ENCODE measurements around the gene NPIPA2. TPM values are rescaled to one million over a fixed set of nuclear protein-coding genes. Genes with fewer than 3 reads are reported as not detected.
"Not testable (repeated sequence)": the region's sequence is repeated elsewhere in the genome, so short reads cannot be mapped to it uniquely, and the experiment has no call there.

NPIPA2 gene
- total RNA-seq (2014; rRNA removed), result 0.57 TPM in 1 of 2 replicates, not detected in the other
- 0.61 TPM for polyA plus RNA-seq (2012)

- not testable (repeated sequence) for DNase-seq (ENCODE audit: low read depth)
These were observed at the start of gene NPIPA2 for GRCh38 chr16:14742273-14743128. Gene NPIPA2 (plus strand): TSS chr16:14742533. CDS start chr16:14748066, 5,533 bp downstream.

- not testable (repeated sequence) for DNase-seq (ENCODE audit: low read depth)
These were observed 48.2 kb upstream of the NPIPA2 start, which contains the start of gene PLA2G10 for GRCh38 chr16:14694129-14694528. Gene PLA2G10 (minus strand): TSS chr16:14694308. CDS start chr16:14694229, 79 bp downstream.

GRCh38 chr16:14701859-14702258 is 40.5 kb upstream of the NPIPA2 start:
- not testable (repeated sequence) for DNase-seq (ENCODE audit: low read depth)

GRCh38 chr16:14702672-14703071 is 39.7 kb upstream of the NPIPA2 start:
- DNase-seq (ENCODE audit: low read depth), result not testable (repeated sequence)

GRCh38 chr16:14703156-14704011 is 38.9 kb upstream of the NPIPA2 start, which contains the start of gene NPIPA3:
Gene NPIPA3 (plus strand): TSS chr16:14703411. CDS start chr16:14708944, 5,533 bp downstream.
- DNase-seq (ENCODE audit: low read depth), result not testable (repeated sequence)

GRCh38 chr16:14733233-14733632 is 9.1 kb upstream of the NPIPA2 start:
- not testable (repeated sequence) for DNase-seq (ENCODE audit: low read depth)

- DNase-seq (ENCODE audit: low read depth), result not testable (repeated sequence)
These were observed 1.4 kb upstream of the NPIPA2 start for GRCh38 chr16:14740832-14741385.

GRCh38 chr16:14741794-14742193 is 539 bp upstream of the NPIPA2 start:
- not testable (repeated sequence) for DNase-seq (ENCODE audit: low read depth)

- not testable (repeated sequence) for DNase-seq (ENCODE audit: low read depth)
These were observed 31.3 kb downstream of the NPIPA2 start for GRCh38 chr16:14773654-14774053.

GRCh38 chr16:14775624-14776023 is 33.3 kb downstream of the NPIPA2 start:
- DNase-seq (ENCODE audit: low read depth), result not testable (repeated sequence)

GRCh38 chr16:14776763-14777162 is 34.4 kb downstream of the NPIPA2 start:
- DNase-seq (ENCODE audit: low read depth), result not testable (repeated sequence)

- DNase-seq (ENCODE audit: low read depth), result not testable (repeated sequence)
These were observed 37.1 kb downstream of the NPIPA2 start for GRCh38 chr16:14779368-14779877.

- not testable (repeated sequence) for DNase-seq (ENCODE audit: low read depth)
These were observed 43.8 kb downstream of the NPIPA2 start for GRCh38 chr16:14786180-14786579.

GRCh38 chr16:14789577-14789976 is 47.2 kb downstream of the NPIPA2 start:
- not testable (repeated sequence) for DNase-seq (ENCODE audit: low read depth)

- not testable (repeated sequence) for DNase-seq (ENCODE audit: low read depth)
These were observed 48.1 kb downstream of the NPIPA2 start for GRCh38 chr16:14790320-14790956.

GRCh38 chr16:14792914-14793313 is 50.6 kb downstream of the NPIPA2 start:
- DNase-seq (ENCODE audit: low read depth), result not testable (repeated sequence)

GRCh38 chr16:14797558-14797957 is 55.2 kb downstream of the NPIPA2 start:
- DNase-seq (ENCODE audit: low read depth), result not testable (repeated sequence)

- not testable (repeated sequence) for DNase-seq (ENCODE audit: low read depth)
These were observed 61.2 kb downstream of the NPIPA2 start for GRCh38 chr16:14803577-14803976.

- not testable (repeated sequence) for DNase-seq (ENCODE audit: low read depth)
These were observed 64.9 kb downstream of the NPIPA2 start for GRCh38 chr16:14807184-14807678.

- DNase-seq (ENCODE audit: low read depth), result not testable (repeated sequence)
These were observed 71.6 kb downstream of the NPIPA2 start for GRCh38 chr16:14813890-14814289.
